Spleen (tissue), 7 donors: ENCODE results near the gene PI16.

Experiments
- CTCF ChIP-seq, 11 experiments: fragments of 200-600 bp in 7 of 11; fragments of 450-650 bp in 4 of 11; sonication (generic) in 4 of 11; IDR thresholded peaks in 8 of 11; conservative IDR thresholded peaks in 3 of 11; 1 replicate in 7 of 11; 2 replicates in 4 of 11; pipeline versions ENCODE4 v1.4.0 to v1.8.0; 2016 to 2021; ENCODE audit warnings: antibody characterized with exemption in 11 of 11, inconsistent platforms in 4 of 11, mild to moderate bottlenecking in 1 of 11
- POLR2A ChIP-seq, 3 donors: fragments of 450-650 bp; IDR thresholded peaks; one replicate each; pipeline ENCODE4 v1.5.1; 2017; ENCODE audit warnings: antibody characterized with exemption in 3 of 3, mild to moderate bottlenecking in 1 of 3
- POLR2AphosphoS5 ChIP-seq, 3 donors: sonication (generic); formaldehyde crosslinking; IDR thresholded peaks; one replicate each; pipeline ENCODE4 v1.5.1; 2017; ENCODE audit warnings: antibody characterized with exemption in 3 of 3
- donor health status: DM: no; HTN: no; CAD: no; lungs with moderate emphysema.
- donor health status: DM: no; HTN: no; CAD: no.
- donor health status: DM: no; HTN: no; CAD: no.

- TF ChIP-seq CTCF (IDR thresholded peaks at IDR 0.05 in 8 of 11, conservative IDR thresholded peaks at IDR 0.05 in 3 of 11) (no peak), POLR2A (IDR thresholded peaks at IDR 0.05) (no peak), POLR2AphosphoS5 (IDR thresholded peaks at IDR 0.05) (no peak)
Observed at GRCh38 chr6:36998723-36999038, 44.1 kb downstream of the PI16 start.
